Endothelial cell of hepatic sinusoid (primary cell): ENCODE measurements around the gene PNMA6A.
"Not testable (repeated sequence)": the region's sequence is repeated elsewhere in the genome, so short reads cannot be mapped to it uniquely, and the experiment has no call there.

Source experiments
- in situ Hi-C: cut with HindIII; loops from 2 replicates; pipeline ENCODE4 v1.10.0; 2017; ENCODE audit warnings: low sequenced_read_pairs

The PNMA6A gene

GRCh38 chrX:153074935-153075334, 2.7 kb downstream of the PNMA6A start:
- in situ Hi-C loops = no loop called here

- in situ Hi-C loops = no loop called here
These were observed 3.1 kb downstream of the PNMA6A start for GRCh38 chrX:153075366-153075765.

GRCh38 chrX:153077437-153078135, 5.3 kb downstream of the PNMA6A start:
- in situ Hi-C loops = not testable (repeated sequence)

- in situ Hi-C loops = not testable (repeated sequence)
These were observed 11.1 kb downstream of the PNMA6A start for GRCh38 chrX:153083238-153083923.

- in situ Hi-C loops = no loop called here
These were observed 30.2 kb downstream of the PNMA6A start for GRCh38 chrX:153102418-153102817.

GRCh38 chrX:153104959-153105358, 32.7 kb downstream of the PNMA6A start:
- in situ Hi-C loops = not testable (repeated sequence)

- in situ Hi-C loops = not testable (repeated sequence)
These were observed 34.0 kb downstream of the PNMA6A start for GRCh38 chrX:153106092-153106801.

- in situ Hi-C loops = not testable (repeated sequence)
These were observed 38.5 kb downstream of the PNMA6A start for GRCh38 chrX:153110735-153111134.

GRCh38 chrX:153113851-153114250, 41.6 kb downstream of the PNMA6A start:
- in situ Hi-C loops = not testable (repeated sequence)

- in situ Hi-C loops = not testable (repeated sequence)
These were observed 45.5 kb downstream of the PNMA6A start for GRCh38 chrX:153117754-153118153.

- in situ Hi-C loops = not testable (repeated sequence)
These were observed 48.0 kb downstream of the PNMA6A start for GRCh38 chrX:153120230-153120629.

GRCh38 chrX:153123468-153123867, 51.2 kb downstream of the PNMA6A start:
- in situ Hi-C loops = not testable (repeated sequence)
